ENCODE data around the gene FDXACB1.

FDXACB1 gene

GRCh38 chr11:111870113-111870512 lies 8.9 kb downstream of the FDXACB1 start:
- H3K9me2 ChIP-seq (replicated peaks; ENCODE audit: insufficient read depth, low read length) = no peaks in the 10 kb centered on the region
- peak overlapping the region; percentile 77; the same call in 1 of the 2 replicates for H3K9ac ChIP-seq (ENCODE audit: low read length)
- TF ChIP-seq EZH2phosphoT487 (IDR thresholded peaks at IDR 0.05; ENCODE audit: low read length) (no peak), EZH2 (optimal IDR thresholded peaks at IDR 0.05; ENCODE audit: low read depth, low read length) (no peak)
- TF ChIP-seq, protein P1, sequence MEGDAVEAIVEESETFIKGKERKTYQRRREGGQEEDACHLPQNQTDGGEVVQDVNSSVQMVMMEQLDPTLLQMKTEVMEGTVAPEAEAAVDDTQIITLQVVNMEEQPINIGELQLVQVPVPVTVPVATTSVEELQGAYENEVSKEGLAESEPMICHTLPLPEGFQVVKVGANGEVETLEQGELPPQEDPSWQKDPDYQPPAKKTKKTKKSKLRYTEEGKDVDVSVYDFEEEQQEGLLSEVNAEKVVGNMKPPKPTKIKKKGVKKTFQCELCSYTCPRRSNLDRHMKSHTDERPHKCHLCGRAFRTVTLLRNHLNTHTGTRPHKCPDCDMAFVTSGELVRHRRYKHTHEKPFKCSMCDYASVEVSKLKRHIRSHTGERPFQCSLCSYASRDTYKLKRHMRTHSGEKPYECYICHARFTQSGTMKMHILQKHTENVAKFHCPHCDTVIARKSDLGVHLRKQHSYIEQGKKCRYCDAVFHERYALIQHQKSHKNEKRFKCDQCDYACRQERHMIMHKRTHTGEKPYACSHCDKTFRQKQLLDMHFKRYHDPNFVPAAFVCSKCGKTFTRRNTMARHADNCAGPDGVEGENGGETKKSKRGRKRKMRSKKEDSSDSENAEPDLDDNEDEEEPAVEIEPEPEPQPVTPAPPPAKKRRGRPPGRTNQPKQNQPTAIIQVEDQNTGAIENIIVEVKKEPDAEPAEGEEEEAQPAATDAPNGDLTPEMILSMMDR (IDR thresholded peaks at IDR 0.05; ENCODE audit: low read length) = no peak
- H3K4me1 ChIP-seq (ENCODE audit: low read length) = peaks cover 10% of the 10 kb centered on the region; the same call in 1 of the 2 replicates
- H3K27ac ChIP-seq (ENCODE audit: low read length) = no peak overlapping the region
- H4K20me1 ChIP-seq (ENCODE audit: insufficient read depth, low read length) = no peaks in the 10 kb centered on the region
- H3K9me3 ChIP-seq (replicated peaks; ENCODE audit: insufficient read depth, low read length) = no peaks in the 10 kb centered on the region
- no peaks in the 10 kb centered on the region for H3K27me3 ChIP-seq (replicated peaks; ENCODE audit: insufficient read depth, low read length)
- H3F3A ChIP-seq (ENCODE audit: insufficient read depth, low read length) = 0 out of 2 replicates have a peak, but pooled peaks cover 6% of the 10 kb centered on the region
- H2AFZ ChIP-seq (ENCODE audit: low read length) = no peak overlapping the region
- H3K4me2 ChIP-seq (ENCODE audit: low read depth, low read length) = peak overlapping the region; percentile 81
- peaks cover 11% of the 10 kb centered on the region for H3K79me2 ChIP-seq (ENCODE audit: low read length)
- H3K36me3 ChIP-seq (replicated peaks; ENCODE audit: insufficient read depth, low read length) = no peaks in the 10 kb centered on the region
- H3K4me3 ChIP-seq (ENCODE audit: low read length) = peak overlapping the region; percentile 83; the same call in 1 of the 2 replicates
- no peak for DNase-seq

DNA sequence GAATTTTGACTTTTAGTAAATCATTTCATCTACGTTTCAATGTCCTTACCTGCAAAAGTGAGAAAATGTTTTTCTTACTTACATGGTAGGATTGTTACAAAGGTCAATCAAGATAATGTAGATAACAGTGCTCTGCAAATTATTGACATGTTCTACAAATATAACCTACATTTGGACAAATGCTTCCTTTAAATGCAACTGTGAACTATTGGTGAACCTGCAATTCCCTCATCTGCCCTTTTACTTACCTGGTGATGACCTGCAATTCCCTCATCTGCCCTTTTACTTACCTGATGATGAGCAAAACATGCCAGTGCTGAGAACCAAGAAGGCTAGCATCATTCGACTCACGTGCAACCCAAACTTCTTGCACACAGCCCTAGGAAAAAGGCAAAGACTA lies 18.7 kb downstream of the FDXACB1 start:
- Histone ChIP-seq H3K9ac (ENCODE audit: low read length) (no peak overlapping the region), H3K27me3 (replicated peaks; ENCODE audit: insufficient read depth, low read length) (no peaks in the 10 kb centered on the region), H3K27ac (ENCODE audit: low read length) (no peak overlapping the region), H3K9me3 (replicated peaks; ENCODE audit: insufficient read depth, low read length) (no peaks in the 10 kb centered on the region), H3K9me2 (replicated peaks; ENCODE audit: insufficient read depth, low read length) (no peaks in the 10 kb centered on the region), H3K79me2 (ENCODE audit: low read length) (no peaks in the 10 kb centered on the region), H3K4me3 (ENCODE audit: low read length) (no peak overlapping the region), H3F3A (ENCODE audit: insufficient read depth, low read length) (no peaks in the 10 kb centered on the region), H4K20me1 (ENCODE audit: insufficient read depth, low read length) (no peaks in the 10 kb centered on the region), H3K4me1 (ENCODE audit: low read length) (no peaks in the 10 kb centered on the region), H3K4me2 (ENCODE audit: low read depth, low read length) (no peak overlapping the region), H3K36me3 (replicated peaks; ENCODE audit: insufficient read depth, low read length) (no peaks in the 10 kb centered on the region; the same call in 1 of the 2 replicates), H2AFZ (ENCODE audit: low read length) (no peak overlapping the region)
- TF ChIP-seq EZH2 (optimal IDR thresholded peaks at IDR 0.05; ENCODE audit: low read depth, low read length) (no peak), EZH2phosphoT487 (IDR thresholded peaks at IDR 0.05; ENCODE audit: low read length) (no peak)
- TF ChIP-seq, protein P1 (IDR thresholded peaks at IDR 0.05; ENCODE audit: low read length) = no peak
- no peak for DNase-seq

DNA sequence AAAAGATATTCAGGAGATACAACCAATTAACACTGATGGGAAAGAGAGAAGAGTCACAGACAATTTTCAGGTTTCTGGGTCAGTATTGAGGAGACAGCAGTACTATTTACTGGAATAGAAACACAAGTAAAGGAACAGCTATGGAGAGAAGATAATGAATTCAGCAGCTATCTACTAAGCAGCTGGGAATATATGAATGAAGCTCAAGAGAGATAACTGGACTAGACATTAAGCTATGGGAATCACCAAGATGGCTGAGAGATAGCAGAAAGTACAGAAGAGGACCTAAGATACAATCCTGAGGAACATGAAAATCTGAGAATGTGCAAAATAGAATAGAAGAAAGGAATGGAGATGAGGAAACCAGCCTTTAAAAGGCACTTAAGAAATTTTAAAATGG lies 23.5 kb downstream of the FDXACB1 start:
- Histone ChIP-seq H3K9ac (ENCODE audit: low read length) (no peak overlapping the region), H3K9me3 (replicated peaks; ENCODE audit: insufficient read depth, low read length) (no peaks in the 10 kb centered on the region), H3K4me3 (ENCODE audit: low read length) (no peak overlapping the region), H3K4me2 (ENCODE audit: low read depth, low read length) (no peak overlapping the region), H3K9me2 (replicated peaks; ENCODE audit: insufficient read depth, low read length) (no peaks in the 10 kb centered on the region), H3F3A (ENCODE audit: insufficient read depth, low read length) (no peaks in the 10 kb centered on the region), H3K4me1 (ENCODE audit: low read length) (no peaks in the 10 kb centered on the region), H3K79me2 (ENCODE audit: low read length) (no peaks in the 10 kb centered on the region), H3K27me3 (replicated peaks; ENCODE audit: insufficient read depth, low read length) (no peaks in the 10 kb centered on the region), H3K36me3 (replicated peaks; ENCODE audit: insufficient read depth, low read length) (no peaks in the 10 kb centered on the region; the same call in 1 of the 2 replicates), H3K27ac (ENCODE audit: low read length) (no peak overlapping the region), H2AFZ (ENCODE audit: low read length) (no peak overlapping the region), H4K20me1 (ENCODE audit: insufficient read depth, low read length) (no peaks in the 10 kb centered on the region)
- no peak for DNase-seq
- no peak for TF ChIP-seq EZH2phosphoT487 (IDR thresholded peaks at IDR 0.05; ENCODE audit: low read length)
- TF ChIP-seq, protein P1 (IDR thresholded peaks at IDR 0.05; ENCODE audit: low read length) = no peak
- TF ChIP-seq EZH2 (optimal IDR thresholded peaks at IDR 0.05; ENCODE audit: low read depth, low read length) = no peak
